Calu3 (cell line): ENCODE results near the gene NSD1. TPM values are rescaled to one million over a fixed set of nuclear protein-coding genes. Genes with fewer than 3 reads are reported as not detected.
A peak's percentile ranks its signal among the peaks of the same experiment; 100 is the strongest.
"Not testable (repeated sequence)": the region's sequence is repeated elsewhere in the genome, so short reads cannot be mapped to it uniquely, and the experiment has no call there.

ENCODE experiments used
- BruUV-seq: library from RNA; stranded (reverse); fragments of 400-500 nt; replicated peaks from 2 replicates; lab custom pipeline; 2021; lab: Mats Ljungman, UMichigan
- CTCF ChIA-PET: fragments of 300-600 bp; sonication (Branson Sonifier 250); formaldehyde crosslinking; loops from one replicate; lab custom pipeline; 2022; ENCODE audit warnings: antibody characterized with exemption; lab: Charles Lee
- DNase-seq: peaks from one replicate; pipeline ENCODE4 v3.0.0; 2022
- H3K27ac Mint-ChIP-seq: one replicate; pipeline ENCODE4 v1.8.0; 2022; ENCODE audit warnings: mixed read lengths; ENCODE audit not compliant: unreplicated experiment
- H3K27me3 Mint-ChIP-seq: one replicate; pipeline ENCODE4 v1.8.0; 2022; ENCODE audit warnings: mixed read lengths; ENCODE audit not compliant: unreplicated experiment
- H3K36me3 Mint-ChIP-seq: one replicate; pipeline ENCODE4 v1.8.0; 2022; ENCODE audit warnings: mild to moderate bottlenecking, moderate library complexity, mixed read lengths; ENCODE audit not compliant: insufficient read depth, unreplicated experiment
- H3K4me1 Mint-ChIP-seq: one replicate; pipeline ENCODE4 v1.8.0; 2022; ENCODE audit warnings: mild to moderate bottlenecking, low read depth, mixed read lengths; ENCODE audit not compliant: unreplicated experiment
- H3K4me3 Mint-ChIP-seq: one replicate; pipeline ENCODE4 v1.8.0; 2022; ENCODE audit warnings: mild to moderate bottlenecking, low read depth, moderate library complexity, mixed read lengths; ENCODE audit not compliant: unreplicated experiment
- H3K9me3 Mint-ChIP-seq: one replicate; pipeline ENCODE4 v1.8.0; 2022; ENCODE audit warnings: low read depth, mixed read lengths; ENCODE audit not compliant: unreplicated experiment
- CTCF ChIP-seq: fragments of 200-600 bp; IDR thresholded peaks from one replicate; pipeline ENCODE4 v1.8.0; 2022; ENCODE audit warnings: antibody characterized with exemption; ENCODE audit not compliant: unreplicated experiment
- intact Hi-C: fragments of 100-400 bp; cut with micrococcal nuclease; formaldehyde crosslinking; loops from one replicate; pipeline ENCODE4 v1.10.0; 2022; ENCODE audit not compliant: unreplicated experiment
- total RNA-seq: library from RNA; stranded (reverse); gene quantifications from 2 replicates; pipeline ENCODE4 v1.2.3, GENCODE V29; 2022

NSD1 gene
- total RNA-seq, 1 experiment from 2014 or later: 61.4 TPM

GRCh38 chr5:177303925-177304391 is 170.4 kb downstream of the NSD1 start:
- Mint-ChIP-seq H3K27me3 (no peaks in the 10 kb centered on the region), H3K9me3 (no peaks in the 10 kb centered on the region), H3K4me1 (peaks cover 66% of the 10 kb centered on the region), H3K36me3 (peaks cover 79% of the 10 kb centered on the region), H3K27ac (peak overlapping the region; percentile 89), H3K4me3 (peak overlapping the region; percentile 94)
- no peak for TF ChIP-seq CTCF
- intact Hi-C loops: loop anchor here (5.0 kb wide), 1 partner anchor 192 kb away; no protein-coding TSS in a partner anchor
- DNase-seq: no peak
- TSS peak; percentile 77 for BruUV-seq
- CTCF ChIA-PET: interaction anchor here (0.6 to 1.1 kb wide), 2 partner anchors 85 to 1581 kb away, joined by 3 to 7 read pairs; no protein-coding TSS in a partner anchor

DNA sequence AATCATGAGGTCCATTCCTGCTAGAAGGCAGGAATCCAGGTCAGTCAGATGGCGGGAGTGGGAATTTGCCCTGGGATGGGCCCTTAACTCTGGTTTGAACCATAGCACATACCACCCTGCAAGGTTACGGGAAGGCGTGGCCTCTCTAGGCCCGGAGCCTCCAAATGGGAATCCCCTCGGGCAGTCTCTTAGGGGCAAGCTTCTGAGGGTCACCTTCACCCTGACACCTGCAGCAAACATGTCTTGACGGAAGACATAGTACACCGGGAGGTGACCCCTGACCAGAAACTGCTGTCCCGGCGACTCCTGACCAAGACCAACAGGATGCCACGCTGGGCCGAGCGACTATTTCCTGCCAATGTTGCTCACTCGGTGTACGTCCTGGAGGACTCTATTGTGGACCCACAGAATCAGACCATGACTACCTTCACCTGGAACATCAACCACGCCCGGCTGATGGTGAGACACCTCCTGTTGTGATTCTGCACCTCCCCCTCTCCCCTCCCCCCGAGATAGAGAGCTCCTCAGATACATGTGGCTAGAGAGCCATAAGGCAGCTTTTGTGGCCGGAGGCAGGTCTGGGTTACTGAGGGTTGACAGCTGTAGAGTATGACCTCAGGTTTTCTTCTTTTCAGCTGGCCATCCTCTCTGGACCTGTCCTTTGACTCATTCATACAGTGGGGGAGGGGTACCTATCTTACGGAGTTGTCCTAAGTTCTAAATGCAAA is 171.0 kb downstream of the NSD1 start:
- DNase-seq: no peak

DNA sequence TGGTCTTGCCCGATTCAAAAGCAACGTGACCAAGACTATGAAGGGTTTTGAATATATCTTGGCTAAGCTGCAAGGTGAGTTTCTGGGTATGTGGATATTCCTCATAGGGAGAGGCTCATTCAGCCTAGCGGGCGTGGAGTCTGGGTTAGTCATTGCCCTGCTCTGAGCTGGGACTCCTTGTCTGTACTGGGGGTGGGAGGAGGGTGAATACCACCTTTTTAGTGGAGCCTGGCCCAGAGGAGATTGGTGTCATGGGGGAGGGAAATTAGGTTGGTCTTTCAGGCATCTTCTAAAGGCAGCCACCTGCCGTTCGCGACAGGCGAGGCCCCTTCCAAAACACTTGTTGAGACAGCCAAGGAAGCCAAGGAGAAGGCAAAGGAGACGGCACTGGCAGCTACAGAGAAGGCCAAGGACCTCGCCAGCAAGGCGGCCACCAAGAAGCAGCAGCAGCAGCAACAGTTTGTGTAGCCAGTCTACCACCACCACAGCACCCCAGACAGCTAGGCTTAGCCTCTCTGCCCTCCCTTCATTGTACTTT is 172.6 kb downstream of the NSD1 start:
- H3K4me1 Mint-ChIP-seq: peaks cover 62% of the 10 kb centered on the region
- peaks cover 95% of the 10 kb centered on the region for H3K36me3 Mint-ChIP-seq
- DNase-seq, H3K27me3 Mint-ChIP-seq, intact Hi-C loops, H3K9me3 Mint-ChIP-seq, BruUV-seq: not testable (repeated sequence)
- peak overlapping the region; percentile 89 for H3K27ac Mint-ChIP-seq
- H3K4me3 Mint-ChIP-seq: peak overlapping the region; percentile 94
- CTCF ChIA-PET: interaction anchor here (0.6 kb wide), 1 partner anchor 882 kb away, joined by 3 read pairs; no protein-coding TSS in a partner anchor

More for the DNA sequence above, 171.0 kb downstream of the NSD1 start:
- CTCF ChIA-PET: no interaction called here
- Mint-ChIP-seq H3K36me3 (peaks cover 85% of the 10 kb centered on the region), H3K4me1 (peaks cover 66% of the 10 kb centered on the region), H3K27me3 (no peaks in the 10 kb centered on the region), H3K27ac (peak overlapping the region; percentile 89), H3K9me3 (no peaks in the 10 kb centered on the region), H3K4me3 (peak overlapping the region; percentile 94)
- BruUV-seq: no TSS peak
- no peak for TF ChIP-seq CTCF
- intact Hi-C loops: loop anchor here (5.0 kb wide), 1 partner anchor 192 kb away; no protein-coding TSS in a partner anchor

GRCh38 chr5:177306674-177307543 is 173.3 kb downstream of the NSD1 start:
- intact Hi-C loops: no loop called here
- Mint-ChIP-seq H3K36me3 (peaks cover 95% of the 10 kb centered on the region), H3K27ac (peak overlapping the region; percentile 39), H3K9me3 (no peaks in the 10 kb centered on the region), H3K4me1 (peaks cover 55% of the 10 kb centered on the region), H3K27me3 (no peaks in the 10 kb centered on the region), H3K4me3 (no peak overlapping the region)
- no peak for TF ChIP-seq CTCF
- no peak for DNase-seq
- CTCF ChIA-PET: interaction anchor here (0.6 to 1.0 kb wide), 2 partner anchors 10 to 883 kb away, joined by 3 to 4 read pairs; no protein-coding TSS in a partner anchor
- BruUV-seq: no TSS peak
